Esophagus muscularis mucosa (tissue), 4 donors: ENCODE data around the gene MPO. TPM values are rescaled to one million over a fixed set of nuclear protein-coding genes. Genes with fewer than 3 reads are reported as not detected.

Source experiments
- DNase-seq: peaks from one replicate; pipeline ENCODE4 v3.0.0-alpha.2; 2017; ENCODE audit errors: extremely low spot score
- H3K27ac ChIP-seq, 4 donors: fragments of 200-600 bp; sonication (generic); replicated peaks in 1 of 4; 1 replicate in 3 of 4; 2 replicates in 1 of 4; pipeline ENCODE4 v1.5.1; 2016 to 2019; ENCODE audit warnings: mild to moderate bottlenecking in 1 of 4
- H3K27me3 ChIP-seq, 4 donors: fragments of 200-600 bp; sonication (generic); one replicate each; pipeline versions ENCODE4 v1.5.1 to v1.6.0; 2016 to 2019
- H3K36me3 ChIP-seq, 4 donors: fragments of 200-600 bp; sonication (generic); one replicate each; pipeline ENCODE4 v1.5.1; 2016 to 2019
- H3K4me1 ChIP-seq, 4 donors: fragments of 200-600 bp; sonication (generic); one replicate each; pipeline ENCODE4 v1.5.1; 2016 to 2019
- H3K4me3 ChIP-seq, 4 donors: fragments of 200-600 bp; sonication (generic); 1 replicate in 2 of 4; 2 replicates in 2 of 4; pipeline ENCODE4 v1.5.1; 2016 to 2019; ENCODE audit warnings: mild to moderate bottlenecking in 4 of 4, moderate library complexity in 1 of 4
- H3K9me3 ChIP-seq, 4 donors: fragments of 200-600 bp; sonication (generic); 1 replicate in 3 of 4; 2 replicates in 1 of 4; pipeline ENCODE4 v1.5.1; 2016 to 2019
- EP300 ChIP-seq: sonication (generic); formaldehyde crosslinking; IDR thresholded peaks from one replicate; pipeline ENCODE4 v1.6.1; 2017; ENCODE audit warnings: antibody characterized with exemption
- POLR2A ChIP-seq: fragments of 450-650 bp; IDR thresholded peaks from one replicate; pipeline ENCODE4 v1.6.1; 2017; ENCODE audit warnings: antibody characterized with exemption, moderate library complexity, mild to moderate bottlenecking, low read depth
- POLR2AphosphoS5 ChIP-seq, 2 donors: sonication (generic); formaldehyde crosslinking; IDR thresholded peaks; one replicate each; pipeline ENCODE4 v1.6.1; 2017; ENCODE audit warnings: antibody characterized with exemption in 2 of 2
- WGBS: methylation state at CpG from one replicate; pipeline ENCODE4 v1.1.5; 2018; 5-methylcytosine and 5-hydroxymethylcytosine counted together
- intact Hi-C: fragments of 100-400 bp; cut with DNase I; formaldehyde crosslinking; loops from one replicate; pipeline ENCODE4 v1.15.1; 2023
- total RNA-seq, 4 donors: library from RNA; depleted of rRNA; stranded (reverse); fragments of >200 nt; gene quantifications; one replicate each; pipeline versions ENCODE4 v1.1.0 to v1.2.1, GENCODE V29; 2016
- TF ChIP-seq, protein P1 (sequence below), 3 experiments: fragments of 200-600 bp in 2 of 3; fragments of 450-650 bp in 1 of 3; sonication (generic) in 2 of 3; IDR thresholded peaks; one replicate each; pipeline ENCODE4 v1.5.1; 2017 to 2019; ENCODE audit warnings: antibody characterized with exemption in 3 of 3, mild to moderate bottlenecking in 2 of 3, moderate library complexity in 1 of 3

Gene MPO
- total RNA-seq, 4 donors from 2014 or later = 0.23 to 0.66 TPM; not detected in 2

GRCh38 chr17:58275417-58275816 is 5.3 kb downstream of the MPO start:
- TF ChIP-seq EP300 (no peak), POLR2AphosphoS5 (IDR thresholded peaks at IDR 0.05) (no peak), POLR2A (no peak)
- TF ChIP-seq, protein P1, sequence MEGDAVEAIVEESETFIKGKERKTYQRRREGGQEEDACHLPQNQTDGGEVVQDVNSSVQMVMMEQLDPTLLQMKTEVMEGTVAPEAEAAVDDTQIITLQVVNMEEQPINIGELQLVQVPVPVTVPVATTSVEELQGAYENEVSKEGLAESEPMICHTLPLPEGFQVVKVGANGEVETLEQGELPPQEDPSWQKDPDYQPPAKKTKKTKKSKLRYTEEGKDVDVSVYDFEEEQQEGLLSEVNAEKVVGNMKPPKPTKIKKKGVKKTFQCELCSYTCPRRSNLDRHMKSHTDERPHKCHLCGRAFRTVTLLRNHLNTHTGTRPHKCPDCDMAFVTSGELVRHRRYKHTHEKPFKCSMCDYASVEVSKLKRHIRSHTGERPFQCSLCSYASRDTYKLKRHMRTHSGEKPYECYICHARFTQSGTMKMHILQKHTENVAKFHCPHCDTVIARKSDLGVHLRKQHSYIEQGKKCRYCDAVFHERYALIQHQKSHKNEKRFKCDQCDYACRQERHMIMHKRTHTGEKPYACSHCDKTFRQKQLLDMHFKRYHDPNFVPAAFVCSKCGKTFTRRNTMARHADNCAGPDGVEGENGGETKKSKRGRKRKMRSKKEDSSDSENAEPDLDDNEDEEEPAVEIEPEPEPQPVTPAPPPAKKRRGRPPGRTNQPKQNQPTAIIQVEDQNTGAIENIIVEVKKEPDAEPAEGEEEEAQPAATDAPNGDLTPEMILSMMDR (IDR thresholded peaks at IDR 0.05) = no peak
- Histone ChIP-seq H3K4me1 (peaks cover 0 to 17% (median 13%) of the 10 kb centered on the region in 4 donors), H3K27ac (no peak overlapping the region), H3K36me3 (no peaks in the 10 kb centered on the region), H3K27me3 (peaks cover 0 to 34% (median 1%) of the 10 kb centered on the region in 4 donors), H3K9me3 (no peaks in the 10 kb centered on the region), H3K4me3 (no peak overlapping the region)
- 74% methylated on average over 8 of the region's 10 CpGs for WGBS
- DNase-seq = no peak
- intact Hi-C loops = no loop called here

GRCh38 chr17:58273453-58274104 is 7.2 kb downstream of the MPO start:
- no peak overlapping the region for H3K4me3 ChIP-seq
- 66% methylated on average over 14 of the region's 15 CpGs for WGBS
- no peaks in the 10 kb centered on the region for H3K36me3 ChIP-seq
- H3K27me3 ChIP-seq = peaks cover 0 to 16% (median 0%) of the 10 kb centered on the region in 4 donors
- H3K4me1 ChIP-seq = peaks cover 0 to 6% (median 3%) of the 10 kb centered on the region in 4 donors
- DNase-seq = no peak
- H3K9me3 ChIP-seq = no peaks in the 10 kb centered on the region
- intact Hi-C loops = no loop called here
- TF ChIP-seq, protein P1 (IDR thresholded peaks at IDR 0.05) = no peak
- TF ChIP-seq POLR2A (no peak), POLR2AphosphoS5 (IDR thresholded peaks at IDR 0.05) (no peak), EP300 (no peak)
- H3K27ac ChIP-seq = no peak overlapping the region

DNA sequence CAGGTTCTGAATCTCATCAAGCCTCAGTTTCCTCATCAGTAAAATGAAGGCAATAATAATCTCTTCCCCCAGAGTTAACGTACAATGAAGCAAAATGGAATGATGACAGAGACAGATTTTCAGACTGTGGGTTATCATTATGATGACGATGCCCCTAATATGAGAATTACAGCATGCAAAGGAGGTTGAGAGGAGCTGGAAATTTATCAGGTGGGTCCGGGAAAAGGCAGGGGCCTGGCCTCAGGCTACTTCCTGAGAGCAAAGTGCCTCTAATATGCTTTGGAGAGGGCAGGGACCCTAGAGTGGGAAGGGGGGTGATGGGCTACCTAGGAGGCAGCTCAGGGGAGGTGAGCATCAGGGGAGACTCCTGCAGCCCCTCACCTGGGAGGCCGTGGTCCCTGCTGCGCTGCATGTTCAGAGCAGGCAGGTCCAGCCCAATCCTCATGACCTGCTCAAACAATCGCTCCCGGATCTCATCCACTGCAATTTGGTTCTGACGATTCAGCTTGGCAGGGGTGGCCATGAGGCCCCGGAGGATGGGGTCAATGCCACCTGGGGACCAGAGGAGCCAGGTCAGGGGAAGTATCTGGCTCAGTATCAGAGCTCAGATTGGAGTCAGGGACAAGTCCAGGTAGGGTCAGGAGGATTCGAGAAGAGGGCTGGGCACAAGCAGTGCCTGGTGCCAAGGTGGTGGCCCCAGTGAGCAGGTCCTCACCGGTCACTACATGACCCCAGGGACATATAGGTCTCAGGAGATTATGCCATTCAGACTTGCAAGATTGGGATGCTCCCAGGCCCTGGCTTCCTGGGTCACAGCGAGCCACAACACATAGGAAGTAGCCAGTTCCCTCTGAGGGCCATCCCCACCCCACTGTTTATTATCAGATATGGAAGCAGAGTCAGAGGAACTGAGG is 8.1 kb downstream of the MPO start:
- Histone ChIP-seq H3K9me3 (no peaks in the 10 kb centered on the region), H3K36me3 (no peaks in the 10 kb centered on the region), H3K27me3 (peaks cover 0 to 19% (median 0%) of the 10 kb centered on the region in 4 donors), H3K27ac (no peak overlapping the region), H3K4me1 (no peaks in the 10 kb centered on the region), H3K4me3 (no peak overlapping the region)
- DNase-seq = no peak
- intact Hi-C loops = no loop called here
- WGBS = 81% methylated on average over 11 of the region's 12 CpGs
- no peak for TF ChIP-seq POLR2A
- no peak for TF ChIP-seq POLR2AphosphoS5 (IDR thresholded peaks at IDR 0.05)
- no peak for TF ChIP-seq EP300

GRCh38 chr17:58271216-58271931 is 9.4 kb downstream of the MPO start:
- intact Hi-C loops = no loop called here

More at GRCh38 chr17:58271216-58271931, 9.4 kb downstream of the MPO start:
- no peaks in the 10 kb centered on the region for H3K9me3 ChIP-seq
- WGBS = 93% methylated on average over 7 of the region's 21 CpGs
- no peak overlapping the region for H3K27ac ChIP-seq
- peaks cover 0 to 25% (median 0%) of the 10 kb centered on the region in 4 donors for H3K27me3 ChIP-seq
- no peak for DNase-seq
- H3K4me3 ChIP-seq = no peak overlapping the region
- H3K36me3 ChIP-seq = no peaks in the 10 kb centered on the region
- H3K4me1 ChIP-seq = no peaks in the 10 kb centered on the region
- TF ChIP-seq POLR2AphosphoS5 (IDR thresholded peaks at IDR 0.05) (no peak), EP300 (no peak), POLR2A (no peak)
- TF ChIP-seq, protein P1 (IDR thresholded peaks at IDR 0.05) = no peak
